ENCODE measurements around the gene FIBP. TPM values are rescaled to one million over a fixed set of nuclear protein-coding genes. Genes with fewer than 3 reads are reported as not detected.

Gene FIBP
- polyA plus RNA-seq, 3 donors, result 79.1 to 109 (median 101) TPM

- Histone ChIP-seq H3K36me3 (replicated peaks in 1 of 2; ENCODE audit: control insufficient read depth in 1 of 2, insufficient read depth in 2 of 2, low read length in 2 of 2) (peaks cover 46 to 53% of the 10 kb centered on the region in 2 donors), H4K20me1 (ENCODE audit: insufficient read depth, low read length) (peaks cover 48% of the 10 kb centered on the region), H3K9me3 (replicated peaks in 1 of 2; ENCODE audit: control insufficient read depth in 1 of 2, insufficient read depth in 1 of 2, low read length in 2 of 2) (no peaks in the 10 kb centered on the region), H3K27me3 (ENCODE audit: control insufficient read depth in 2 of 2, insufficient read depth in 2 of 2, low read length in 2 of 2) (no peaks in the 10 kb centered on the region), H2AFZ (ENCODE audit: insufficient read depth, low read depth, low read length, poor library complexity, severe bottlenecking) (no peak overlapping the region), H3K4me3 (replicated peaks in 1 of 3; ENCODE audit: low read depth in 2 of 3, low read length in 3 of 3) (peak overlapping the region in 2 of 3 experiments; percentile 92 to 98), H3K4me2 (replicated peaks; ENCODE audit: extremely low read depth, low read length, poor library complexity, severe bottlenecking) (peak overlapping the region; percentile 96), H3K27ac (ENCODE audit: low read depth in 1 of 2, low read length in 2 of 2) (peak overlapping the region in 1 of 2 donors; percentile 86), H3K9ac (ENCODE audit: insufficient read depth, low read length, poor library complexity, severe bottlenecking) (no peak overlapping the region), H3K79me2 (ENCODE audit: insufficient read depth, low read length) (peaks cover 44% of the 10 kb centered on the region), H3K4me1 (ENCODE audit: control insufficient read depth in 1 of 2, insufficient read depth in 2 of 2, low read length in 2 of 2) (peaks cover 29 to 38% of the 10 kb centered on the region in 2 donors)
- peaks cover 0 to 2% (median 1%) of the 10 kb centered on the region in 3 donors for H3K27me3 Mint-ChIP-seq (ENCODE audit: low read depth in 3 of 3)
- peak overlapping the region in 3 of 7 donors; percentile 97 to 99 (median 99) for H3K27ac Mint-ChIP-seq
- peak overlapping the region; percentile 91 to 96 for H3K4me3 Mint-ChIP-seq
- H3K4me1 Mint-ChIP-seq, result peaks cover 32% of the 10 kb centered on the region
- 95% methylated on average over 7 of the region's 13 CpGs for WGBS (ENCODE audit: insufficient coverage)
- peaks cover 0 to 2% (median 0%) of the 10 kb centered on the region in 7 donors for H3K9me3 Mint-ChIP-seq
- TF ChIP-seq CTCF (IDR thresholded peaks at IDR 0.05), result no peak
- DNase-seq, result no peak
- intact Hi-C loops (cut with micrococcal nuclease), result no loop called here
- H3K36me3 Mint-ChIP-seq, result peaks cover 35 to 52% of the 10 kb centered on the region in 2 donors
Measured at GRCh38 chr11:65861533-65862183, 26.6 kb downstream of the FIBP start.

- H3K4me3 Mint-ChIP-seq, result peak overlapping the region; percentile 91 to 96
- peak overlapping the region; percentile 56 to 99 (median 97) for H3K27ac Mint-ChIP-seq
- H3K9me3 Mint-ChIP-seq, result peaks cover 0 to 2% (median 0%) of the 10 kb centered on the region in 7 donors
- H3K36me3 ChIP-seq (replicated peaks in 1 of 2; ENCODE audit: control insufficient read depth in 1 of 2, insufficient read depth in 2 of 2, low read length in 2 of 2), result peaks cover 42 to 51% of the 10 kb centered on the region in 2 donors
- intact Hi-C loops (cut with micrococcal nuclease), result no loop called here
- H3K4me1 ChIP-seq (ENCODE audit: control insufficient read depth in 1 of 2, insufficient read depth in 2 of 2, low read length in 2 of 2), result peaks cover 35 to 43% of the 10 kb centered on the region in 2 donors
- peaks cover 37 to 53% of the 10 kb centered on the region in 2 donors for H3K36me3 Mint-ChIP-seq
- H3K27me3 ChIP-seq (ENCODE audit: control insufficient read depth in 2 of 2, insufficient read depth in 2 of 2, low read length in 2 of 2), result no peaks in the 10 kb centered on the region
- TF ChIP-seq CTCF (IDR thresholded peaks at IDR 0.05), result no peak
- 42% methylated on average over 4 of the region's 14 CpGs for WGBS (ENCODE audit: insufficient coverage)
- H4K20me1 ChIP-seq (ENCODE audit: insufficient read depth, low read length), result peaks cover 50% of the 10 kb centered on the region
- H3K9me3 ChIP-seq (replicated peaks in 1 of 2; ENCODE audit: control insufficient read depth in 1 of 2, insufficient read depth in 1 of 2, low read length in 2 of 2), result no peaks in the 10 kb centered on the region
- peak overlapping the region; percentile 96 for H3K4me2 ChIP-seq (replicated peaks; ENCODE audit: extremely low read depth, low read length, poor library complexity, severe bottlenecking)
- H2AFZ ChIP-seq (ENCODE audit: insufficient read depth, low read depth, low read length, poor library complexity, severe bottlenecking), result peak overlapping the region; percentile 87
- H3K27ac ChIP-seq (ENCODE audit: low read depth in 1 of 2, low read length in 2 of 2), result peak overlapping the region; percentile 86 to 95
- H3K79me2 ChIP-seq (ENCODE audit: insufficient read depth, low read length), result peaks cover 49% of the 10 kb centered on the region
- H3K9ac ChIP-seq (ENCODE audit: insufficient read depth, low read length, poor library complexity, severe bottlenecking), result peak overlapping the region; percentile 86
- H3K4me1 Mint-ChIP-seq, result peaks cover 35% of the 10 kb centered on the region
- H3K27me3 Mint-ChIP-seq (ENCODE audit: low read depth in 3 of 3), result peaks cover 0 to 2% (median 1%) of the 10 kb centered on the region in 3 donors
- peak overlapping the region; percentile 59 to 98 (median 92) for H3K4me3 ChIP-seq (replicated peaks in 1 of 3; ENCODE audit: low read depth in 2 of 3, low read length in 3 of 3)
- DNase-seq, result no peak
Measured at GRCh38 chr11:65861165-65861505, 27.1 kb downstream of the FIBP start.

All from CD14-positive monocyte (primary cell).